ENCODE measurements around the gene FAM200B.

GRCh38 chr4:15714646-15715435 is 33.2 kb downstream of the FAM200B start:
- TF ChIP-seq CTCF (conservative IDR thresholded peaks at IDR 0.05; ENCODE audit: low read depth, low read length) (no peak), POLR2A (IDR thresholded peaks at IDR 0.05; ENCODE audit: low read depth, low read length) (no peak), CEBPB (IDR thresholded peaks at IDR 0.05; ENCODE audit: low read depth, low read length) (no peak), RFX5 (IDR thresholded peaks at IDR 0.05; ENCODE audit: low read depth, low read length) (no peak), CHD1 (IDR thresholded peaks at IDR 0.05; ENCODE audit: low read depth, low read length) (no peak), BHLHE40 (IDR thresholded peaks at IDR 0.05; ENCODE audit: low read depth, low read length) (no peak), NFE2L2 (IDR thresholded peaks at IDR 0.05; ENCODE audit: low read depth, low read length) (no peak), RAD21 (IDR thresholded peaks at IDR 0.05; ENCODE audit: low read length) (no peak), ELK1 (IDR thresholded peaks at IDR 0.05; ENCODE audit: borderline replicate concordance, low read depth, low read length) (no peak), MAZ (IDR thresholded peaks at IDR 0.05; ENCODE audit: borderline replicate concordance, low read depth, low read length) (no peak)

Data from IMR-90 (cell line).